Naive thymus-derived CD8-positive, alpha-beta T cell (primary cell): Measurements from ENCODE around the gene RSU1. TPM values are rescaled to one million over a fixed set of nuclear protein-coding genes. Genes with fewer than 3 reads are reported as not detected.

Experiments used
- ATAC-seq, 2 donors: fragments of 150-1000 bp; cut with Tn5 transposase in 1 of 2; sonication (Bioruptor Pico), chemical (Tn5 transposase) in 1 of 2; 1 replicate in 1 of 2; 2 replicates in 1 of 2; pipeline ENCODE4 v1.10.0; 2021; ENCODE audit warnings: mild to moderate bottlenecking in 2 of 2, moderate library complexity in 2 of 2
- POLR2A ChIA-PET: fragments of 350-600 bp; sonication (Branson Sonifier 250); formaldehyde crosslinking; loops from one replicate; lab custom pipeline; 2021; ENCODE audit warnings: antibody characterized with exemption; lab: Charles Lee
- DNase-seq, 10 donors: peaks; one replicate each; pipeline versions ENCODE4 v3.0.0 to v3.0.0-alpha.2; 2020 to 2022
- H3K27ac Mint-ChIP-seq, 10 donors: one replicate each; pipeline ENCODE4 v1.8.0; 2020 to 2022; ENCODE audit warnings: mild to moderate bottlenecking in 10 of 10, mixed read lengths in 10 of 10, moderate library complexity in 4 of 10, inconsistent platforms in 1 of 10
- H3K27me3 Mint-ChIP-seq, 5 donors: one replicate each; pipeline ENCODE4 v1.8.0; 2021 to 2022; ENCODE audit warnings: mixed read lengths in 5 of 5
- H3K36me3 Mint-ChIP-seq, 3 donors: one replicate each; pipeline ENCODE4 v1.8.0; 2020 to 2022; ENCODE audit warnings: mixed read lengths in 3 of 3, mild to moderate bottlenecking in 2 of 3, inconsistent platforms in 1 of 3
- H3K4me1 Mint-ChIP-seq, 4 donors: one replicate each; pipeline ENCODE4 v1.8.0; 2021 to 2022; ENCODE audit warnings: mixed read lengths in 4 of 4
- H3K4me3 Mint-ChIP-seq, 10 donors: one replicate each; pipeline ENCODE4 v1.8.0; 2020 to 2022; ENCODE audit warnings: mild to moderate bottlenecking in 10 of 10, mixed read lengths in 10 of 10, moderate library complexity in 6 of 10, inconsistent platforms in 1 of 10
- H3K9me3 Mint-ChIP-seq, 9 donors: one replicate each; pipeline ENCODE4 v1.8.0; 2020 to 2022; ENCODE audit warnings: mixed read lengths in 9 of 9, mild to moderate bottlenecking in 3 of 9, inconsistent platforms in 1 of 9, moderate library complexity in 1 of 9
- polyA plus RNA-seq, 3 donors: library from polyadenylated mRNA; unstranded; fragments of 300-500 nt; fragmentation: Illumina TruSeq; gene quantifications; one replicate each; pipeline ENCODE4 v1.2.3, GENCODE V29; 2021
- total RNA-seq, 8 experiments: library from RNA in 2 of 8; stranded (reverse) in 2 of 8; gene quantifications; one replicate each; pipeline ENCODE4 v1.2.3 and lab custom pipeline; 2021 to 2026

The RSU1 gene
- total and polyA plus RNA-seq, 5 experiments from 2014 or later, result 57.8 to 149 (median 127) TPM

- Mint-ChIP-seq H3K4me1 (peaks cover 4 to 16% (median 8%) of the 10 kb centered on the region in 4 donors), H3K36me3 (peaks cover 12 to 89% (median 44%) of the 10 kb centered on the region in 3 donors), H3K4me3 (no peak overlapping the region), H3K27ac (no peak overlapping the region), H3K9me3 (no peaks in the 10 kb centered on the region), H3K27me3 (no peaks in the 10 kb centered on the region)
- DNase-seq, result no peak
- POLR2A ChIA-PET, result no interaction called here
- no peak for ATAC-seq
Observed at GRCh38 chr10:16752099-16752498, 65.1 kb downstream of the RSU1 start.

GRCh38 chr10:16751244-16751643 lies 66.0 kb downstream of the RSU1 start:
- POLR2A ChIA-PET, result no interaction called here
- no peak for ATAC-seq
- no peak overlapping the region for H3K4me3 Mint-ChIP-seq
- no peaks in the 10 kb centered on the region for H3K27me3 Mint-ChIP-seq
- no peaks in the 10 kb centered on the region for H3K9me3 Mint-ChIP-seq
- peaks cover under 1 to 8% (median 2%) of the 10 kb centered on the region in 4 donors for H3K4me1 Mint-ChIP-seq
- peaks cover 12 to 87% (median 43%) of the 10 kb centered on the region in 3 donors for H3K36me3 Mint-ChIP-seq
- H3K27ac Mint-ChIP-seq, result no peak overlapping the region
- no peak for DNase-seq

GRCh38 chr10:16750461-16750860 lies 66.8 kb downstream of the RSU1 start:
- Mint-ChIP-seq H3K27ac (no peak overlapping the region), H3K4me1 (peaks cover 0 to 8% (median 1%) of the 10 kb centered on the region in 4 donors), H3K9me3 (no peaks in the 10 kb centered on the region), H3K36me3 (peaks cover 12 to 86% (median 48%) of the 10 kb centered on the region in 3 donors), H3K4me3 (no peak overlapping the region), H3K27me3 (no peaks in the 10 kb centered on the region)
- POLR2A ChIA-PET, result no interaction called here
- no peak for DNase-seq
- ATAC-seq, result no peak

- DNase-seq, result no peak
- peaks cover 12 to 78% (median 48%) of the 10 kb centered on the region in 3 donors for H3K36me3 Mint-ChIP-seq
- ATAC-seq, result no peak
- peak overlapping the region in 1 of 10 donors; percentile 28 for H3K27ac Mint-ChIP-seq
- peaks cover 0 to 8% (median 5%) of the 10 kb centered on the region in 4 donors for H3K4me1 Mint-ChIP-seq
- no peaks in the 10 kb centered on the region for H3K9me3 Mint-ChIP-seq
- POLR2A ChIA-PET, result no interaction called here
- no peak overlapping the region for H3K4me3 Mint-ChIP-seq
- no peaks in the 10 kb centered on the region for H3K27me3 Mint-ChIP-seq
Observed at GRCh38 chr10:16748749-16749148, 68.5 kb downstream of the RSU1 start.

- Mint-ChIP-seq H3K36me3 (peaks cover 5 to 67% (median 44%) of the 10 kb centered on the region in 3 donors), H3K9me3 (no peaks in the 10 kb centered on the region), H3K27me3 (no peaks in the 10 kb centered on the region), H3K4me3 (no peak overlapping the region), H3K27ac (peak overlapping the region in 1 of 10 donors; percentile 34), H3K4me1 (peaks cover 0 to 8% (median 5%) of the 10 kb centered on the region in 4 donors)
- DNase-seq (no peak), ATAC-seq (no peak)
- POLR2A ChIA-PET, result no interaction called here
Observed at GRCh38 chr10:16746856-16747255, 70.4 kb downstream of the RSU1 start.

- peaks cover 0 to 16% (median 5%) of the 10 kb centered on the region in 4 donors for H3K4me1 Mint-ChIP-seq
- peaks cover 19 to 66% (median 43%) of the 10 kb centered on the region in 3 donors for H3K36me3 Mint-ChIP-seq
- H3K27ac Mint-ChIP-seq, result peak overlapping the region in 1 of 10 donors; percentile 16
- POLR2A ChIA-PET, result no interaction called here
- ATAC-seq (no peak), DNase-seq (no peak)
- H3K9me3 Mint-ChIP-seq, result peaks cover 0 to 4% (median 0%) of the 10 kb centered on the region in 9 donors
- H3K4me3 Mint-ChIP-seq, result no peak overlapping the region
- H3K27me3 Mint-ChIP-seq, result no peaks in the 10 kb centered on the region
Observed at GRCh38 chr10:16745061-16745460, 72.2 kb downstream of the RSU1 start.

GRCh38 chr10:16742165-16742960 lies 74.9 kb downstream of the RSU1 start:
- no peak overlapping the region for H3K4me3 Mint-ChIP-seq
- POLR2A ChIA-PET, result no interaction called here
- no peak for DNase-seq
- ATAC-seq, result no peak
- H3K4me1 Mint-ChIP-seq, result peaks cover 0 to 8% (median 4%) of the 10 kb centered on the region in 4 donors
- H3K36me3 Mint-ChIP-seq, result peaks cover 29 to 67% (median 60%) of the 10 kb centered on the region in 3 donors
- no peaks in the 10 kb centered on the region for H3K27me3 Mint-ChIP-seq
- peaks cover 0 to 30% (median 6%) of the 10 kb centered on the region in 9 donors for H3K9me3 Mint-ChIP-seq
- H3K27ac Mint-ChIP-seq, result no peak overlapping the region

- Mint-ChIP-seq H3K27ac (peak overlapping the region in 3 of 10 donors; percentile 28 to 53 (median 47)), H3K36me3 (peaks cover 37 to 70% (median 68%) of the 10 kb centered on the region in 3 donors), H3K4me3 (no peak overlapping the region), H3K27me3 (no peaks in the 10 kb centered on the region), H3K9me3 (peaks cover 0 to 38% (median 14%) of the 10 kb centered on the region in 9 donors), H3K4me1 (peaks cover 0 to 8% (median 4%) of the 10 kb centered on the region in 4 donors)
- no peak for ATAC-seq
- no peak for DNase-seq
- POLR2A ChIA-PET, result no interaction called here
Observed at GRCh38 chr10:16741540-16741939, 75.7 kb downstream of the RSU1 start.

GRCh38 chr10:16737420-16737819 lies 79.8 kb downstream of the RSU1 start:
- peak overlapping the region in 1 of 10 donors; percentile 48 for H3K4me3 Mint-ChIP-seq
- DNase-seq (no peak), ATAC-seq (no peak)
- H3K27ac Mint-ChIP-seq, result no peak overlapping the region
- H3K9me3 Mint-ChIP-seq, result peaks cover 0 to 54% (median 27%) of the 10 kb centered on the region in 9 donors
- peaks cover 0 to 8% (median 5%) of the 10 kb centered on the region in 4 donors for H3K4me1 Mint-ChIP-seq
- peaks cover 65 to 89% (median 87%) of the 10 kb centered on the region in 3 donors for H3K36me3 Mint-ChIP-seq
- POLR2A ChIA-PET, result no interaction called here
- no peaks in the 10 kb centered on the region for H3K27me3 Mint-ChIP-seq

GRCh38 chr10:16735671-16736070 lies 81.6 kb downstream of the RSU1 start:
- no peak for DNase-seq
- H3K4me3 Mint-ChIP-seq, result no peak overlapping the region
- POLR2A ChIA-PET, result no interaction called here
- H3K4me1 Mint-ChIP-seq, result peaks cover 0 to 6% (median 4%) of the 10 kb centered on the region in 4 donors
- peaks cover 53 to 90% (median 88%) of the 10 kb centered on the region in 3 donors for H3K36me3 Mint-ChIP-seq
- peaks cover 0 to 54% (median 27%) of the 10 kb centered on the region in 9 donors for H3K9me3 Mint-ChIP-seq
- ATAC-seq, result no peak
- no peak overlapping the region for H3K27ac Mint-ChIP-seq
- no peaks in the 10 kb centered on the region for H3K27me3 Mint-ChIP-seq

GRCh38 chr10:16732376-16732775 lies 84.8 kb downstream of the RSU1 start:
- H3K27me3 Mint-ChIP-seq, result no peaks in the 10 kb centered on the region
- ATAC-seq (no peak), DNase-seq (no peak)
- no peak overlapping the region for H3K27ac Mint-ChIP-seq
- H3K4me3 Mint-ChIP-seq, result no peak overlapping the region
- peaks cover 14 to 19% (median 16%) of the 10 kb centered on the region in 4 donors for H3K4me1 Mint-ChIP-seq
- POLR2A ChIA-PET, result no interaction called here
- H3K36me3 Mint-ChIP-seq, result peaks cover 62 to 91% (median 89%) of the 10 kb centered on the region in 3 donors
- H3K9me3 Mint-ChIP-seq, result peaks cover 1 to 42% (median 22%) of the 10 kb centered on the region in 9 donors

- POLR2A ChIA-PET, result no interaction called here
Observed at GRCh38 chr10:16728266-16728665, 89.0 kb downstream of the RSU1 start.

GRCh38 chr10:16727666-16728065 lies 89.6 kb downstream of the RSU1 start:
- Mint-ChIP-seq H3K36me3 (peaks cover 43 to 83% (median 74%) of the 10 kb centered on the region in 3 donors), H3K4me1 (peaks cover 10 to 17% (median 16%) of the 10 kb centered on the region in 4 donors), H3K9me3 (peaks cover 0 to 32% (median 8%) of the 10 kb centered on the region in 9 donors), H3K4me3 (no peak overlapping the region), H3K27me3 (no peaks in the 10 kb centered on the region), H3K27ac (no peak overlapping the region)
- ATAC-seq (no peak), DNase-seq (no peak)
- POLR2A ChIA-PET, result no interaction called here

More at GRCh38 chr10:16728266-16728665, 89.0 kb downstream of the RSU1 start:
- H3K4me1 Mint-ChIP-seq, result peaks cover 10 to 17% (median 16%) of the 10 kb centered on the region in 4 donors
- H3K4me3 Mint-ChIP-seq, result no peak overlapping the region
- ATAC-seq (no peak), DNase-seq (no peak)
- peaks cover 43 to 83% (median 75%) of the 10 kb centered on the region in 3 donors for H3K36me3 Mint-ChIP-seq
- peak overlapping the region in 2 of 10 donors; percentile 31 to 67 for H3K27ac Mint-ChIP-seq
- H3K9me3 Mint-ChIP-seq, result peaks cover 0 to 32% (median 8%) of the 10 kb centered on the region in 9 donors
- H3K27me3 Mint-ChIP-seq, result no peaks in the 10 kb centered on the region
